ENCODE measurements around the gene PROSER2.

Gene PROSER2

DNA sequence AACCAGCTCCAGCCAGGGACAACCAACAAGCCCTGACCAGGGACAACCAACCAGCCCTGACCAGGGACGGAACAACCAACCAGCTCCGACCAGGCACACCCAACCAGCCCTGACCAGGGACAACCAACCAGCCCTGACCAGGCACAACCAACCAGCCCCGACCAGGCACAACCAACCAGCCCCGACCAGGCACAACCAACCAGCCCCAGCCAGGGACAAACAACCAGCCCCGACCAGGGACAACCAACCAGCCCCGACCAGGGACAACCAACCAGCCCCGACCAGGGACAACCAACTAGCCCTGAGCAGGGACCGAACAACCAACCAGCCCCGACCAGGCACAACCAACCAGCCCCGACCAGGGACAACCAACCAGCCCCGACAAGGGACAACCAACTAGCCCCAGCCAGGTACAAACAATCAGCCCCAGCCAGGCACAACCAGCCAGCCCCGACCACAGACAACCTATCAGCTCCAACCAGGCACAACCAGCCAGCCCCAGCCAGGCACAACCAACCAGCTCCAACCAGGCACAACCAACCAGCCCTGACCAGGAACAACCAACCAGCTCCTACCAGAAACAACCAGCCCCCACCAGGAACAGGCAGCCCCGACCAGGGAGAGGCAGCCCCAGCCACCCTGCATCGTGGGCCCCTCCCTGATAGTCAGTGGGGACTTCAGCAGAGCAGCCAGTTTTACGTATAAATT is 56.4 kb downstream of the PROSER2 start:
- no peaks in the 10 kb centered on the region for H3K36me3 ChIP-seq (ENCODE audit: insufficient read depth, low read length)
- H3K27me3 ChIP-seq (ENCODE audit: insufficient read depth, low read length): no peaks in the 10 kb centered on the region
- no peak overlapping the region for H3K4me3 ChIP-seq (ENCODE audit: low read length)
- H3K4me1 ChIP-seq (ENCODE audit: insufficient read depth, low read length): peaks cover 13% of the 10 kb centered on the region
- no peak overlapping the region for H3K27ac ChIP-seq (ENCODE audit: low read depth, low read length)
- no peaks in the 10 kb centered on the region for H3K9me3 ChIP-seq (ENCODE audit: insufficient read depth, low read depth, low read length)
- no peak overlapping the region for H3K9ac ChIP-seq (ENCODE audit: low read depth, low read length)
- 87% methylated on average over 15 of the region's 15 CpGs for WGBS

DNA sequence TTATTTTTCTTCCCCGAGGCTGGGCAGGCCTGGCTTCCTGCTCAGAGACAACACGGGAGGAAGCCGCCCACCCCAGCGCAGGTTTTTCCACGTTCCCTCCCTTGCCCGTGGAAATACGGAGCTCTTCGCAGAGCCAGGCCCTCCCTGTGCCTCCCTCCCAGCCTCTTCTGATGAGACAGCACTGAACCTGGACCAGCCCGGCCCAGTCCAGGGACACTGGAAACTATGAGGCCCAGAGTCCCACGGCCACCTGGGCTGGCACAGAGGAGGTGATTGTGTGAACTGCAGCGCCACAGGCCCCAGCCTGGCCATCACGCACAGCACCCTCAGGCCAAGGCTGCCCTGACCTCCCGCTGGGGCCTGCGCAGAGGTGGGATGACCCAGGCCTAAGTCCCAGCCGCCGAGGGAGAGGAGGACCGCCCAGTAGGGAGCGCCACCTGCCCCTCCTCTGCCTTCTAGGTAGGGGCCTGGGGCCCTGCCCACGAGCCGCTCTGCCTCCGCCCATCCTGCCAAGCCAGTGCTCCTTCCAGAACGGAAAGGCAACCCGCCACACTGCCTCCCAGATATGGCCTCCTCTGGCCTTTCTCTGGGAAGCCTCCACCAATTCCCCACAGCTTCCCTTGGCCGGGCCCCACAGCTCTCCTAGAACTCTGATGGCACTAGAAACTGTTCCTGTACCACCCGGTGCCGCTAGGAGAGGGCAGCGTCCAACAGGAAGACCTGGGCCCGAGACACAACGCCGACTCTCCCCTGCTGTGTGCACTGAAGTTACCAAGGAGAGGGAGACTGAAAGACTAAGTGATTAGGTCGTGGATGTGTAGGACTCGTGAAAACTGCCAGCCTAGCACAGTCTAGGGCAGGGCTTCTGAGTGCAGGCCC is 57.2 kb downstream of the PROSER2 start:
- Histone ChIP-seq H3K9me3 (ENCODE audit: insufficient read depth, low read depth, low read length) (no peaks in the 10 kb centered on the region), H3K4me1 (ENCODE audit: insufficient read depth, low read length) (peaks cover 4% of the 10 kb centered on the region), H3K9ac (ENCODE audit: low read depth, low read length) (no peak overlapping the region), H3K27ac (ENCODE audit: low read depth, low read length) (no peak overlapping the region), H3K4me3 (ENCODE audit: low read length) (no peak overlapping the region), H3K36me3 (ENCODE audit: insufficient read depth, low read length) (no peaks in the 10 kb centered on the region), H3K27me3 (ENCODE audit: insufficient read depth, low read length) (no peaks in the 10 kb centered on the region)
- 87% methylated on average over 31 of the region's 32 CpGs for WGBS

DNA sequence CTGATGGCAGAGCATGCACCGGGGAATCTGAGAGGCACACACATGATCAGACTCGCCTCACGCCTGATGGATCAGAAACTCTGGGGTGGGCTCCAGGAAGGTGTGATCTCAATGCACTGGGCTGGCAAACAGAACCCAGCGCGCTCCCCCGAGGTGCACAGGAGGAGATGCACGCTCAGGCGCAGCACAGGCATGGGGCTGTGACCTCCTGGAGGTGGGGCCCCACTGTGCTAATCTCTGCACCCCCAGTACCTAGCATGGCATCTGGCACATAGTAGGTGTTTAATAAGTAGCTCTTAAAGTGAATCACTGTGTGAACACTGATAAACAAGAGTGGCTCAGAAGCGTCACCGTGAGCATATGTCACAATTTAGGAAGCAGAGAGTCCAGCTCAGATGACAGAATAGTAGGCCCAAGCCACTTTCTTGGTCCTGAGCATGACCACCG is 57.9 kb downstream of the PROSER2 start:
- H3K36me3 ChIP-seq (ENCODE audit: insufficient read depth, low read length): no peaks in the 10 kb centered on the region
- H3K27me3 ChIP-seq (ENCODE audit: insufficient read depth, low read length): no peaks in the 10 kb centered on the region
- no peaks in the 10 kb centered on the region for H3K9me3 ChIP-seq (ENCODE audit: insufficient read depth, low read depth, low read length)
- 85% methylated on average over 11 of the region's 11 CpGs for WGBS
- H3K27ac ChIP-seq (ENCODE audit: low read depth, low read length): no peak overlapping the region
- H3K9ac ChIP-seq (ENCODE audit: low read depth, low read length): no peak overlapping the region
- H3K4me3 ChIP-seq (ENCODE audit: low read length): no peak overlapping the region
- no peaks in the 10 kb centered on the region for H3K4me1 ChIP-seq (ENCODE audit: insufficient read depth, low read length)

DNA sequence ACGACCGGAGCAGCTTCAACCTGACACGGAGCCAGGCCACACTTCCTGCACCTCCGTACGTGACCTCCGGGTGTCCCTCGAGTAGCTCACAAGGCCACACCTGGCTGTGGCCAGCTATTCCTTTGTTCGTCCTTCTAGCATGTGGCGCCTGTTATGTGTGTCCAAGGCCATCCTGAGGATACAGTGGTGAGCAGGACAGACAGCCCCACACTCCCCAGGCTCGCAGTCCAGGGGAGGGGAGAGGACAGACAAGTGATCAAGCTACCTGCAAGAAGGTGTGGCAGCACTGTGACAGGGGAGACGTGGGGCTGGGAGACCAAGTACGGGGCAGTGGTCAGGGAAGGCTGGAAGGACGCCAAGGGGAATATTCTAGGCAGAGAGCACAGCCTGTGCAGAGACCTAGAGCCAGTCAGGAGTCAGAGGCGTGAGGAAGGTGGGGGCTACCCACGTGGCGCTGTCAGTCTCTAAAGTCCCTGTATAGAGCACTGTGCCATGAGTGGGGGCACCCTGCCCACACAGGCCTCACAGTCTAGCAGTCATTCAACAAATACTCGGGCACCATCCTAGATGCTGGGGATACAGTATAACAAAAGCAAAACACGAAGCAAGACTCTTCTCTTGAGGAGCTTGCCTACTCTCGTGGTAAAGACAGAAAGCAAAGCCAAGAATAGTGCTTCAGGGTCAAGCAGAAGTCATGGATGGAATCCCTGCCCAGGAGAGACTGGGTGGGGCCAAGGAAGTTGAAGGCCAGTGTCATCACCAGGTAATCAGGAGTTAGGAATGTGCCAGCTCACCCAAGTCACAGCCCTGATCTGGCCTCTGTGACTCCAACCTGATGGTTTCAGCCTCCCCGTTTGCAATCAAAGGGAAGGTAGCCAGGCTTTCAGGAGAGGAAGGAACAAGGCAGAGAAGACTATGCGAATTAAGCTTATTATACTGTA is 58.6 kb downstream of the PROSER2 start:
- Histone ChIP-seq H3K9ac (ENCODE audit: low read depth, low read length) (no peak overlapping the region), H3K4me1 (ENCODE audit: insufficient read depth, low read length) (no peaks in the 10 kb centered on the region), H3K4me3 (ENCODE audit: low read length) (no peak overlapping the region), H3K36me3 (ENCODE audit: insufficient read depth, low read length) (no peaks in the 10 kb centered on the region), H3K9me3 (ENCODE audit: insufficient read depth, low read depth, low read length) (no peaks in the 10 kb centered on the region), H3K27me3 (ENCODE audit: insufficient read depth, low read length) (no peaks in the 10 kb centered on the region), H3K27ac (ENCODE audit: low read depth, low read length) (no peak overlapping the region)
- 88% methylated on average over 20 of the region's 21 CpGs for WGBS

DNA sequence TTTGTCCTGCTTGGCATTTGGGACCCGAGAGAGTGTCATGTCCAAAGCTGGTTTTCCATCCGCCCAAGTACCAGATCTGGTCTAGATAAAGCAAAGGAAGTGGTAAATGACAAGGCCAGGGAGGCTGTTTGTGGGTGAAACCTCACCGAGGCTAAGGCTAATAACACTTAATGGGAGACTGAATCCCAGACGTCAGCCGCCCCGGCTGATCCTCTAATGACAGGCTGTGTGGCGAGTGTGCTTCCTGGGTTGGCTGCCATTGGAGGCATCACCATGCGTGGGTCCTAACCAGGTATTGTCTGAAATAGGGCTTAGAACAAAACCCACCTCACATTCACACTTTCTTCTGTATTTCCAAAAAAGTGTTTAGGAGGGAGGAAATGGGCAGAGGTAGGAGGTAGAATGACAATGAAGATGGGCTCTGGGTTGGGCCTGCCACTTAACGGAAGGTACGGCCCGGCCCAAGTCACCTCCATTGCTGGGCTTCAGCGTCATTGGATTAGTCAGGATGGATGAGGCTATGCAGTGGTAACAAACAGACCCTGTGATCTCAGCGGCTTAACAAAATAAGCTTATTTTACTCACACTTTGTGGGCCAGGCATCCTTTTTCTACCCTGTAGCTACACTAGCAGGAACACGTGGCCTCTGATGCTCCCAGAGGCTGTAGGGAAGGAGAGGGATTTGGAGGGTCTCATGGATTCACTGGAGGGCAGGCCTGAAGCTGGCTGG is 59.7 kb downstream of the PROSER2 start:
- WGBS: 92% methylated on average over 14 of the region's 14 CpGs
- Histone ChIP-seq H3K9ac (ENCODE audit: low read depth, low read length) (no peak overlapping the region), H3K4me3 (ENCODE audit: low read length) (no peak overlapping the region), H3K36me3 (ENCODE audit: insufficient read depth, low read length) (no peaks in the 10 kb centered on the region), H3K4me1 (ENCODE audit: insufficient read depth, low read length) (no peaks in the 10 kb centered on the region), H3K27ac (ENCODE audit: low read depth, low read length) (no peak overlapping the region), H3K27me3 (ENCODE audit: insufficient read depth, low read length) (no peaks in the 10 kb centered on the region), H3K9me3 (ENCODE audit: insufficient read depth, low read depth, low read length) (no peaks in the 10 kb centered on the region)

DNA sequence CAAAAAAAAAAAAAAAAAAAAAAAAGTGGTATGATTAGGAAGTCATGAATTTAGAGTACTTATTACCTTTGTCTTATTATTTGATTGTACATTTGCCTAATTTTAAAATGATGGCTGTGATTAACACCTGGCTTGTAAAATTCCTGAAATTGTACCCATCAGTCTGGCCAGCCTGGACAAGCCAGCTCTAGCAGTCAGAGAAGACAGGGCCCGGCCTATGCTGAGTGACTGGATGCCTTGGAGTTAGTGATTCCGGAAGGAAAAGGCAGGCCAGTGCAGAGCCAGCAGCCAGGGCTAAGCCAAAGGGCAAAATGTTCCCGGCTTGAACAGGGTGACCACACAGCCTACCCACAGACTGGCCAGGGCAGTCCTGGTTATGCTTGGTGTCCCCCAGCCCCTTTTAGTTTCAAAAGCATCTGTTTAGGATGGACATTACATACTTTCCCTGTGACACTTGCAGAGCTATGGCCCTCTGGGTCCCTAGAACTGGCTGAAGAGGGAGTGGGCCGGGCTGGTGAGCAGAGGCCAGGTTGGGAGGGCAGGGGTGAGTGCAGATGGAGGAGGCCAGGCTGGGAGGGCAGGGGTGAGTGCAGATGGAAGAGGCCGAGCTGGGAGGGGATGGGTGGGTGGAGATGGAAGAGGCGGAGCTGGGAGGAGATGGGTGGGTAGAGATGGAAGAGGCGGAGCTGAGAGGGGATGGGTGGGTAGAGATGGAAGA is 61.7 kb downstream of the PROSER2 start:
- H3K27me3 ChIP-seq (ENCODE audit: insufficient read depth, low read length): no peaks in the 10 kb centered on the region
- WGBS: 81% methylated on average over 7 of the region's 7 CpGs
- no peak overlapping the region for H3K4me3 ChIP-seq (ENCODE audit: low read length)
- H3K4me1 ChIP-seq (ENCODE audit: insufficient read depth, low read length): no peaks in the 10 kb centered on the region
- H3K27ac ChIP-seq (ENCODE audit: low read depth, low read length): no peak overlapping the region
- no peaks in the 10 kb centered on the region for H3K9me3 ChIP-seq (ENCODE audit: insufficient read depth, low read depth, low read length)
- no peak overlapping the region for H3K9ac ChIP-seq (ENCODE audit: low read depth, low read length)
- H3K36me3 ChIP-seq (ENCODE audit: insufficient read depth, low read length): no peaks in the 10 kb centered on the region

DNA sequence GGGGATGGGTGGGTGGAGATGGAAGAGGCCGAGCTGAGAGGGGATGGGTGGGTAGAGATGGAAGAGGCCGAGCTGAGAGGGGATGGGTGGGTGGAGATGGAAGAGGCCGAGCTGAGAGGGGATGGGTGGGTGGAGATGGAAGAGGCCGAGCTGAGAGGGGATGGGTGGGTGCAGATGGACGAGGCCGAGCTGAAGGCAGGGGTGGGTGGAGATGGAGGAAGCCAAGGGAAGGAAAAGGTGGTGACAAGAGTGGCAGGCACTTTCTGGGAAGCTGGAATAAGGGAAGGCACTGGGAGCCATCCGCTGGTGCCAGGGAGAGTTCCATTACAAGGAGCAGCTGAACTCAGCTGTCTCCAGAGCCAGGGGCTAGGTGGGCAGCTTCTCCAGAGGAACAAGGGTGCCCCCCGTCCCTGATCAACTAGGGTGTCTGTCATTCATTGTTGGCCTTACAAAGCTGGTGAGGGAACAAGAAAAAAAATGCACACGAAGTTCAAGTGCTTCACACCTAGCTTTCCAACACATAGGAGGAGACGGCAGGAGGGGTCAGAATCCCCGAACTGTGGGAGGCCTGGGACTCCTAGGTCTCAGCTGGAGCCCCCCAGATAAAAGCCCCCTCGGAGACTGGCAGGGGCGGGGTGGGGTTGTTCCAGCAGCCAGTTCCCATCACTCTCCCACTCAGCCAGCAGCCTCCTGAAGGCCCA is 62.4 kb downstream of the PROSER2 start:
- Histone ChIP-seq H3K4me1 (ENCODE audit: insufficient read depth, low read length) (no peaks in the 10 kb centered on the region), H3K9me3 (ENCODE audit: insufficient read depth, low read depth, low read length) (no peaks in the 10 kb centered on the region), H3K9ac (ENCODE audit: low read depth, low read length) (no peak overlapping the region), H3K4me3 (ENCODE audit: low read length) (no peak overlapping the region), H3K27me3 (ENCODE audit: insufficient read depth, low read length) (no peaks in the 10 kb centered on the region), H3K27ac (ENCODE audit: low read depth, low read length) (no peak overlapping the region), H3K36me3 (ENCODE audit: insufficient read depth, low read length) (no peaks in the 10 kb centered on the region)
- WGBS: 90% methylated on average over 13 of the region's 13 CpGs

DNA sequence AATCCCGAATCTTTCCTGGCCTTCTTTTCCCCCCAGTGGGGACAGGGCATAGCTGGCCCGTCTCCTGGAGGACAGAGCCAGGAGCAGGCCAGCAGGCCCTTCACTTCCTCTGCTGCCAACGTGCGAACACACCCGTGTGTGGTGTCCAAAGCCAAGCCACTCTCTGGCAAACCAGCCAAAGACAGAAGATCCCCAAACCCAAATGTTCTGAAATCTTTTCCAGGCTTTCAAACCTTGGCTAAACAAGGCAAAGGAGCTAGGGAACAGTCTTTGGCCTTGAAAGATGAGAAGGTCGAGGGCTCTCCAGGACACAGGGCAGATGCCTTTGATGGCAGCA is 63.0 kb downstream of the PROSER2 start:
- Histone ChIP-seq H3K9ac (ENCODE audit: low read depth, low read length) (no peak overlapping the region), H3K36me3 (ENCODE audit: insufficient read depth, low read length) (no peaks in the 10 kb centered on the region), H3K9me3 (ENCODE audit: insufficient read depth, low read depth, low read length) (no peaks in the 10 kb centered on the region), H3K4me3 (ENCODE audit: low read length) (no peak overlapping the region), H3K4me1 (ENCODE audit: insufficient read depth, low read length) (no peaks in the 10 kb centered on the region), H3K27me3 (ENCODE audit: insufficient read depth, low read length) (no peaks in the 10 kb centered on the region), H3K27ac (ENCODE audit: low read depth, low read length) (no peak overlapping the region)
- WGBS: 92% methylated on average over 6 of the region's 6 CpGs

DNA sequence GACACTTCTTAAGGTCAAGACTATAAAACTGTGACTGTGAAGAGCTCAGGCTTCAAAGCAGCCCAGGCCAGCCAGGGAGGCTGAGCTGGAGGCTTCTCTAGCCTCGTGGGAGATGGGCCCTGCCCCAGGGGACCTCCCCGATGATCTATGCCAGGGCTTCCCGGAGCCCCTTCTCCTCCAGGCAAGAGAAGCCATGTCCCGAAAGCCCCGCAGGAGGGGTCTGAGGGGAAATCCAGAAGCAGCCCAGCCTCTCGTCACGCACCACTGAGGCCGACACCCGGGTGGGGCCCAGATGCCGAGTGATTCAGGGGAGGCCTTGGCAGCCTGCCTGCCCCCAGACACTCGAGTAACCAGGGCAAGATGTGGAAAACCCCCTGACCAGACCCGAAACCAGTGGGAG is 63.7 kb downstream of the PROSER2 start:
- H3K36me3 ChIP-seq (ENCODE audit: insufficient read depth, low read length): no peaks in the 10 kb centered on the region
- H3K27me3 ChIP-seq (ENCODE audit: insufficient read depth, low read length): no peaks in the 10 kb centered on the region
- no peaks in the 10 kb centered on the region for H3K4me1 ChIP-seq (ENCODE audit: insufficient read depth, low read length)
- H3K9ac ChIP-seq (ENCODE audit: low read depth, low read length): no peak overlapping the region
- no peaks in the 10 kb centered on the region for H3K9me3 ChIP-seq (ENCODE audit: insufficient read depth, low read depth, low read length)
- no peak overlapping the region for H3K4me3 ChIP-seq (ENCODE audit: low read length)
- WGBS: 94% methylated on average over 12 of the region's 12 CpGs
- H3K27ac ChIP-seq (ENCODE audit: low read depth, low read length): no peak overlapping the region
